H9 (cell line): ENCODE results near the gene C1orf159. TPM values are rescaled to one million over a fixed set of nuclear protein-coding genes. Genes with fewer than 3 reads are reported as not detected.

Experiments used
- DNase-seq: peaks from one replicate; pipeline ENCODE4 v3.0.0-alpha.2; 2017
- H2AFZ ChIP-seq: one replicate; pipeline ENCODE4 v1.6.1; 2013; ENCODE audit warnings: mild to moderate bottlenecking, low read length, control low read depth, moderate library complexity
- H2AK5ac ChIP-seq: 2 replicates; pipeline ENCODE4 v1.6.1; 2013; ENCODE audit warnings: low read length, control low read depth, mixed read lengths; ENCODE audit not compliant: insufficient read length
- H2BK120ac ChIP-seq: one replicate; pipeline ENCODE4 v1.6.1; 2013; ENCODE audit warnings: low read depth, mild to moderate bottlenecking, low read length, control low read depth, inconsistent platforms; ENCODE audit not compliant: poor library complexity, severe bottlenecking
- H2BK12ac ChIP-seq: 2 replicates; pipeline ENCODE4 v1.6.1; 2013; ENCODE audit warnings: low read length, control low read depth, mixed read lengths, low read depth; ENCODE audit not compliant: insufficient read length
- H2BK15ac ChIP-seq: 2 replicates; pipeline ENCODE4 v1.6.1; 2013; ENCODE audit warnings: low read depth, low read length, control low read depth
- H2BK20ac ChIP-seq: one replicate; pipeline ENCODE4 v1.6.1; 2013; ENCODE audit warnings: low read depth, mild to moderate bottlenecking, low read length, control low read depth, inconsistent platforms; ENCODE audit not compliant: poor library complexity, severe bottlenecking
- H2BK5ac ChIP-seq: 2 replicates; pipeline ENCODE4 v1.6.1; 2013; ENCODE audit warnings: low read length, control low read depth, mixed read lengths; ENCODE audit not compliant: insufficient read length
- H3K14ac ChIP-seq: 2 replicates; pipeline ENCODE4 v1.6.1; 2013; ENCODE audit warnings: low read length, control low read depth; ENCODE audit not compliant: insufficient read depth
- H3K18ac ChIP-seq: 2 replicates; pipeline ENCODE4 v1.6.1; 2013; ENCODE audit warnings: low read depth, mild to moderate bottlenecking, mixed read lengths, low read length, control low read depth; ENCODE audit not compliant: insufficient read length
- H3K23ac ChIP-seq: 2 replicates; pipeline ENCODE4 v1.6.1; 2013; ENCODE audit warnings: low read length, control low read depth, mixed read lengths, low read depth; ENCODE audit not compliant: insufficient read length
- H3K23me2 ChIP-seq: 2 replicates; pipeline ENCODE4 v1.6.1; 2013; ENCODE audit warnings: low read depth, mild to moderate bottlenecking, mixed read lengths, low read length, control low read depth; ENCODE audit not compliant: insufficient read length, poor library complexity, severe bottlenecking
- H3K27ac ChIP-seq: 2 replicates; pipeline ENCODE4 v1.5.1; 2013; ENCODE audit warnings: low read length, control low read depth, mixed read lengths, low read depth; ENCODE audit not compliant: insufficient read length
- H3K27me3 ChIP-seq: 2 replicates; pipeline ENCODE4 v1.6.1; 2013; ENCODE audit warnings: low read length, control low read depth, inconsistent platforms; ENCODE audit not compliant: insufficient read depth
- H3K4ac ChIP-seq: 2 replicates; pipeline ENCODE4 v1.6.1; 2013; ENCODE audit warnings: low read depth, mild to moderate bottlenecking, control low read depth, inconsistent platforms, low read length, moderate library complexity
- H3K4me1 ChIP-seq: 2 replicates; pipeline ENCODE4 v1.6.1; 2013; ENCODE audit warnings: low read length, control low read depth, inconsistent platforms; ENCODE audit not compliant: insufficient read depth
- H3K4me2 ChIP-seq: 2 replicates; pipeline ENCODE4 v1.6.1; 2013; ENCODE audit warnings: low read length, control low read depth, mixed read lengths; ENCODE audit not compliant: insufficient read length, insufficient read depth
- H3K56ac ChIP-seq: 2 replicates; pipeline ENCODE4 v1.6.1; 2013; ENCODE audit warnings: low read depth, mild to moderate bottlenecking, mixed read lengths, low read length, control low read depth; ENCODE audit not compliant: insufficient read length
- H3K79me1 ChIP-seq: 2 replicates; pipeline ENCODE4 v1.6.1; 2013; ENCODE audit warnings: low read depth, mild to moderate bottlenecking, moderate library complexity, low read length, control low read depth, inconsistent platforms; ENCODE audit not compliant: insufficient read depth, poor library complexity, severe bottlenecking
- H3K79me2 ChIP-seq: 2 replicates; pipeline ENCODE4 v1.6.1; 2013; ENCODE audit warnings: low read length, control low read depth, inconsistent platforms; ENCODE audit not compliant: insufficient read depth
- H3K9ac ChIP-seq: 2 replicates; pipeline ENCODE4 v1.6.1; 2013; ENCODE audit warnings: low read length, control low read depth, mixed read lengths; ENCODE audit not compliant: insufficient read length; ENCODE audit errors: extremely low read depth
- H3K9me3 ChIP-seq: one replicate; pipeline ENCODE4 v1.6.1; 2013; ENCODE audit warnings: low read depth, low read length, inconsistent platforms; ENCODE audit not compliant: control insufficient read depth
- H3T11ph ChIP-seq: one replicate; pipeline ENCODE4 v1.6.1; 2013; ENCODE audit warnings: mild to moderate bottlenecking, low read length, control low read depth, inconsistent platforms
- H4K20me1 ChIP-seq: one replicate; pipeline ENCODE4 v1.6.1; 2013; ENCODE audit not compliant: control insufficient read depth, insufficient read length, insufficient read depth
- H4K5ac ChIP-seq: 2 replicates; pipeline ENCODE4 v1.6.1; 2013; ENCODE audit warnings: low read depth, mild to moderate bottlenecking, mixed read lengths, low read length, control low read depth; ENCODE audit not compliant: insufficient read length
- H4K8ac ChIP-seq: replicated peaks from 2 replicates; pipeline ENCODE4 v1.6.1; 2013; ENCODE audit warnings: low read length, control low read depth, mixed read lengths, low read depth; ENCODE audit not compliant: insufficient read length
- H4K91ac ChIP-seq: 2 replicates; pipeline ENCODE4 v1.6.1; 2013; ENCODE audit warnings: low read depth, mild to moderate bottlenecking, moderate library complexity, mixed read lengths, low read length, control low read depth; ENCODE audit not compliant: insufficient read length
- H3K27ac Mint-ChIP-seq, 3 experiments: 2 replicates in 2 of 3; 3 replicates in 1 of 3; pipeline ENCODE4 v1.8.0; 2020 to 2021; ENCODE audit warnings: mixed read lengths in 3 of 3, mild to moderate bottlenecking in 1 of 3, moderate library complexity in 1 of 3
- H3K27me3 Mint-ChIP-seq: 2 replicates; pipeline ENCODE4 v1.8.0; 2021; ENCODE audit warnings: low read depth, mild to moderate bottlenecking, moderate library complexity, mixed read lengths
- H3K36me3 Mint-ChIP-seq, 3 experiments: 2 replicates in 2 of 3; 3 replicates in 1 of 3; pipeline ENCODE4 v1.8.0; 2020 to 2021; ENCODE audit warnings: low read depth in 3 of 3, mixed read lengths in 3 of 3; ENCODE audit not compliant: insufficient read depth in 1 of 3
- H3K4me1 Mint-ChIP-seq, 2 experiments: 2 replicates each; pipeline ENCODE4 v1.8.0; 2020; ENCODE audit warnings: mixed read lengths in 2 of 2
- H3K4me3 Mint-ChIP-seq, 2 experiments: 2 replicates in 1 of 2; 3 replicates in 1 of 2; pipeline ENCODE4 v1.8.0; 2020 to 2021; ENCODE audit warnings: mild to moderate bottlenecking in 2 of 2, mixed read lengths in 2 of 2, moderate library complexity in 1 of 2
- H3K9me3 Mint-ChIP-seq, 2 experiments: 2 replicates in 1 of 2; 3 replicates in 1 of 2; pipeline ENCODE4 v1.8.0; 2020; ENCODE audit warnings: mild to moderate bottlenecking in 2 of 2, mixed read lengths in 2 of 2, moderate library complexity in 1 of 2
- CTCF ChIP-seq: fragments of 200-600 bp; sonication (generic); conservative IDR thresholded peaks from 3 replicates; pipeline ENCODE4 v1.8.0; 2021; ENCODE audit warnings: antibody characterized with exemption, mild to moderate bottlenecking
- WGBS: extraction: QIAGEN DNeasy Blood & Tissue Kit; methylation state at CpG from one replicate; pipeline ENCODE4 v1.1.7; 2013; ENCODE audit warnings: missing lambda C conversion rate, low lambda C conversion rate, mixed read lengths; ENCODE audit not compliant: insufficient read length; ENCODE audit errors: extremely low coverage; 5-methylcytosine and 5-hydroxymethylcytosine counted together
- total RNA-seq: library from RNA; stranded (reverse); gene quantifications from 2 replicates; pipeline ENCODE4 v1.2.1, GENCODE V29; 2021

The C1orf159 gene
- total RNA-seq, 1 experiment from 2014 or later, result 12.3 TPM

- no peak overlapping the region for H4K5ac ChIP-seq
- no peak overlapping the region for H3K9ac ChIP-seq
- Mint-ChIP-seq H3K36me3 (peaks cover 0 to 7% (median 0%) of the 10 kb centered on the region in 3 experiments; a peak in 2 of 7 replicates), H3K4me3 (no peak overlapping the region), H3K27me3 (peaks cover 46% of the 10 kb centered on the region), H3K9me3 (peaks cover 8 to 9% of the 10 kb centered on the region in 2 experiments; a peak in 4 of 5 replicates), H3K27ac (no peak overlapping the region), H3K4me1 (peaks cover 0 to 2% of the 10 kb centered on the region in 2 experiments; a peak in 2 of 4 replicates)
- no peak overlapping the region for H3K4me2 ChIP-seq
- no peaks in the 10 kb centered on the region for H3K4me1 ChIP-seq
- H3K9me3 ChIP-seq, result no peaks in the 10 kb centered on the region
- H2BK20ac ChIP-seq, result no peak overlapping the region
- H3K56ac ChIP-seq, result no peak overlapping the region
- peaks cover 1% of the 10 kb centered on the region; the same call in 1 of the 2 replicates for H3K27me3 ChIP-seq
- no peak overlapping the region for H3K23ac ChIP-seq
- no peak overlapping the region for H4K91ac ChIP-seq
- no peak overlapping the region for H2AFZ ChIP-seq
- H4K20me1 ChIP-seq, result no peaks in the 10 kb centered on the region
- H3K79me1 ChIP-seq, result no peaks in the 10 kb centered on the region
- no peak overlapping the region; the same call in 1 of the 2 replicates for H3K14ac ChIP-seq
- no peak overlapping the region for H3T11ph ChIP-seq
- no CpG with 5 or more reads among the region's 39 CpGs for WGBS
- H3K23me2 ChIP-seq, result no peaks in the 10 kb centered on the region
- peak; percentile 86 for DNase-seq
- no peak overlapping the region for H2BK120ac ChIP-seq
- no peak overlapping the region for H2AK5ac ChIP-seq
- no peak overlapping the region for H3K18ac ChIP-seq
- H4K8ac ChIP-seq, result no peak overlapping the region
- H2BK12ac ChIP-seq, result no peak overlapping the region
- peak; percentile 95 for TF ChIP-seq CTCF
- H2BK15ac ChIP-seq, result no peak overlapping the region
- no peak overlapping the region for H3K4ac ChIP-seq
- H2BK5ac ChIP-seq, result no peak overlapping the region
- H3K27ac ChIP-seq, result no peak overlapping the region
- H3K79me2 ChIP-seq, result no peaks in the 10 kb centered on the region
These were observed 6.4 kb upstream of the C1orf159 start for GRCh38 chr1:1122078-1122811.
